DOHH2 (cell line): ENCODE data around the gene PNPLA7.

Experiments used
- EZH2phosphoT487 ChIP-seq: fragments of 200-600 bp; sonication (generic); IDR thresholded peaks from 2 replicates; pipeline ENCODE4 v1.6.1; 2017; ENCODE audit warnings: borderline replicate concordance, mild to moderate bottlenecking, antibody characterized with exemption, low read length, moderate library complexity, mixed read lengths
- TF ChIP-seq, protein P1 (sequence below): fragments of 200-600 bp; sonication (generic); IDR thresholded peaks from one replicate; pipeline ENCODE4 v1.5.1; 2014; ENCODE audit warnings: antibody characterized with exemption, mild to moderate bottlenecking, low read depth, low read length; ENCODE audit not compliant: poor library complexity, severe bottlenecking

DNA sequence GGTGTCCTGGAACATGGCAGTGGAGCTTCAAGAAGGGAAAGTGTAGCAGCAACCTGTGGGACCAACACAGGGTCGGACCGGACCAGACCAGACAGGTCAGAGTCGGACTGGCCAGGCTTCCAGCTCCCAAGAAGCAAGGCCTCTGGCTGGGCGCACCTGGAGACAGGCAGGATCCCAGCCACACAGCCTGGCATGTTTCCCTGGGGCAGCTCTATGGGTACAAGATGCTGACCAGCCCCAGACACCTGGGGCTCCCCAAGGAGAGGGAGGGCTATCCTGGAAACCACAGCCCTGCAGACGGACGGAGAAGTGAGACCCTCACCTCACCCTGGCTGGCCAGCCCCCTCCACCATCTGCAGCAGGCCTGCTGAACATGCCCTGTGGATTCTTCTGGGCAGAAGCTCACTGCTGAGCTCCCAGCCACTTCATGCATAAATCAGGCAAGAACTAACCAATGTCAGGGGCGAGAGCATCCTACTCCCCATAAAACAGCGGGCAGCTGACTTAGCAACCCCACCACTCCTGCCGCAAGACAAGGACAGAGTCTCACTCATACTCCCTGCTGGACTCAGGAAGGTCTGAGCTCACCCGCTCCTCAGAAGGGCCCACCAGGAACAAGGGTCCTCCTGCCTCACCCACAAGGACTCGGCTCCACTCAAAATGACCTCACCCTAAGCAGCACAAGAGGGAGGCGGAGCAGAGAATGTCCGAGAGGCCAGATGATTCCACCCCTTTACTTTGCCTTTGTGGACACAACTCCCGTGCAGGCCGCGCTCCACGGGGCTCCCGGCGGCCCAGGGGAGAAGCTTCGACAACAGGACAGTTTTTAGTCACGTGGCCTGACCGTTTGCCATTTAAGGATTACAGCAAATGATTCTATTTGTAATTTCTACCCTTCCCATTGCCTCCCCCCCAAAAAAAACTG is 31.4 kb upstream of the PNPLA7 start:
- no peak for TF ChIP-seq EZH2phosphoT487
- TF ChIP-seq, protein P1, sequence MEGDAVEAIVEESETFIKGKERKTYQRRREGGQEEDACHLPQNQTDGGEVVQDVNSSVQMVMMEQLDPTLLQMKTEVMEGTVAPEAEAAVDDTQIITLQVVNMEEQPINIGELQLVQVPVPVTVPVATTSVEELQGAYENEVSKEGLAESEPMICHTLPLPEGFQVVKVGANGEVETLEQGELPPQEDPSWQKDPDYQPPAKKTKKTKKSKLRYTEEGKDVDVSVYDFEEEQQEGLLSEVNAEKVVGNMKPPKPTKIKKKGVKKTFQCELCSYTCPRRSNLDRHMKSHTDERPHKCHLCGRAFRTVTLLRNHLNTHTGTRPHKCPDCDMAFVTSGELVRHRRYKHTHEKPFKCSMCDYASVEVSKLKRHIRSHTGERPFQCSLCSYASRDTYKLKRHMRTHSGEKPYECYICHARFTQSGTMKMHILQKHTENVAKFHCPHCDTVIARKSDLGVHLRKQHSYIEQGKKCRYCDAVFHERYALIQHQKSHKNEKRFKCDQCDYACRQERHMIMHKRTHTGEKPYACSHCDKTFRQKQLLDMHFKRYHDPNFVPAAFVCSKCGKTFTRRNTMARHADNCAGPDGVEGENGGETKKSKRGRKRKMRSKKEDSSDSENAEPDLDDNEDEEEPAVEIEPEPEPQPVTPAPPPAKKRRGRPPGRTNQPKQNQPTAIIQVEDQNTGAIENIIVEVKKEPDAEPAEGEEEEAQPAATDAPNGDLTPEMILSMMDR, result no peak
